RWPE2 (cell line): ENCODE data around the gene UGT8.
A peak's percentile ranks its signal among the peaks of the same experiment; 100 is the strongest.

ENCODE experiments used
- ATAC-seq: fragments of 200-7000 bp; cut with Tn5 transposase; 3 replicates; pipeline ENCODE4 v1.9.1; 2021; ENCODE audit warnings: low read depth
- DNase-seq: peaks from one replicate; pipeline ENCODE4 v3.0.0-alpha.2; 2020; ENCODE audit warnings: low spot score
- H3K27ac ChIP-seq: fragments of 450-650 bp; 2 replicates; pipeline ENCODE4 v1.5.1; 2017; ENCODE audit warnings: mild to moderate bottlenecking; ENCODE audit not compliant: poor library complexity, severe bottlenecking
- H3K27me3 ChIP-seq: fragments of 250-450 bp; sonication (Bioruptor Pico); 2 replicates; pipeline ENCODE4 v1.5.1; 2021; ENCODE audit warnings: mild to moderate bottlenecking, moderate library complexity; ENCODE audit not compliant: insufficient read depth, poor library complexity, severe bottlenecking
- H3K36me3 ChIP-seq: fragments of 250-450 bp; sonication (Bioruptor Pico); 2 replicates; pipeline ENCODE4 v1.5.1; 2020; ENCODE audit warnings: low read depth, mild to moderate bottlenecking, moderate library complexity
- H3K4me1 ChIP-seq: fragments of 250-450 bp; sonication (Bioruptor Pico); 2 replicates; pipeline ENCODE4 v1.5.1; 2021; ENCODE audit warnings: mild to moderate bottlenecking, moderate library complexity; ENCODE audit not compliant: insufficient read depth, poor library complexity, severe bottlenecking
- H3K4me3 ChIP-seq: fragments of 250-450 bp; sonication (Bioruptor Pico); 2 replicates; pipeline ENCODE4 v1.5.1; 2021; ENCODE audit warnings: mild to moderate bottlenecking, moderate library complexity; ENCODE audit not compliant: severe bottlenecking
- H3K9me3 ChIP-seq: fragments of 250-450 bp; sonication (Bioruptor Pico); 2 replicates; pipeline ENCODE4 v1.5.1; 2021; ENCODE audit warnings: mild to moderate bottlenecking, moderate library complexity; ENCODE audit not compliant: severe bottlenecking
- TF ChIP-seq, protein P1 (sequence below): fragments of 450-650 bp; IDR thresholded peaks from one replicate; pipeline ENCODE4 v1.5.1; 2017; ENCODE audit warnings: mild to moderate bottlenecking, moderate library complexity; ENCODE audit not compliant: poor library complexity, severe bottlenecking

UGT8 gene

DNA sequence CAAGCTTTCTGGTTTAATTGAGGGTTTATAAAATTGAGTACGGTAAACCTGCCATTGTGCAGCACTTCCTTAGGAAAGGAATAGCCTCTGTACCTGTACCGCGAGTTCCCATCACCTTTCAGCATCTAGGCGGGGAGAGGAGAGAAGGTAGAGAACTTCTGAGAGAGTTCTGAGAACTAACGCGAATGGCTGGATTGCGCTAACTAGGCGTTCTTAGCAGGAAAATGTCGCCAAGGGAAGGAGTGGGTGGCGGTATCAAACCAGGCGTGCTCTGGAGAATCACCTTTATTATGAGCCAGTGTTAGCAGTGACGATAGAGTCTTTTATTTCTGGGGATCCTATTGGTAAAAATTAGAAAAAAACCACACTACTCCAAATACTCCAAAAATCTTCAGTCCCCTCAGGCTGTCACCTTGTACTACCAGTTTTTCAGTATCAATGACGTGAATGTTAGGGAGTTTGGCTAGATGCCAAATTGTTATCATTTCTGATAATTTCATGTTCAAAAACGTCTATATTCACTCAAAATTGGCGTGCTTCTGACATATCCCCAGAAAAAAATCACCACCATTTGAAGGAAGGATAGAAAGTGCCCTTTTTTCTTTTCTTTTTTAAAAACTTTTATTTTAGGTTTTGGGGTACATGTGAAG lies 1.4 kb downstream of the UGT8 start:
- TF ChIP-seq, protein P1, sequence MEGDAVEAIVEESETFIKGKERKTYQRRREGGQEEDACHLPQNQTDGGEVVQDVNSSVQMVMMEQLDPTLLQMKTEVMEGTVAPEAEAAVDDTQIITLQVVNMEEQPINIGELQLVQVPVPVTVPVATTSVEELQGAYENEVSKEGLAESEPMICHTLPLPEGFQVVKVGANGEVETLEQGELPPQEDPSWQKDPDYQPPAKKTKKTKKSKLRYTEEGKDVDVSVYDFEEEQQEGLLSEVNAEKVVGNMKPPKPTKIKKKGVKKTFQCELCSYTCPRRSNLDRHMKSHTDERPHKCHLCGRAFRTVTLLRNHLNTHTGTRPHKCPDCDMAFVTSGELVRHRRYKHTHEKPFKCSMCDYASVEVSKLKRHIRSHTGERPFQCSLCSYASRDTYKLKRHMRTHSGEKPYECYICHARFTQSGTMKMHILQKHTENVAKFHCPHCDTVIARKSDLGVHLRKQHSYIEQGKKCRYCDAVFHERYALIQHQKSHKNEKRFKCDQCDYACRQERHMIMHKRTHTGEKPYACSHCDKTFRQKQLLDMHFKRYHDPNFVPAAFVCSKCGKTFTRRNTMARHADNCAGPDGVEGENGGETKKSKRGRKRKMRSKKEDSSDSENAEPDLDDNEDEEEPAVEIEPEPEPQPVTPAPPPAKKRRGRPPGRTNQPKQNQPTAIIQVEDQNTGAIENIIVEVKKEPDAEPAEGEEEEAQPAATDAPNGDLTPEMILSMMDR, result no peak
- H3K27ac ChIP-seq, result no peak overlapping the region
- ATAC-seq, result no peak
- peaks cover 43% of the 10 kb centered on the region for H3K27me3 ChIP-seq
- no peak overlapping the region for H3K4me3 ChIP-seq
- DNase-seq, result no peak
- no peaks in the 10 kb centered on the region for H3K36me3 ChIP-seq
- no peaks in the 10 kb centered on the region for H3K9me3 ChIP-seq
- no peaks in the 10 kb centered on the region for H3K4me1 ChIP-seq

DNA sequence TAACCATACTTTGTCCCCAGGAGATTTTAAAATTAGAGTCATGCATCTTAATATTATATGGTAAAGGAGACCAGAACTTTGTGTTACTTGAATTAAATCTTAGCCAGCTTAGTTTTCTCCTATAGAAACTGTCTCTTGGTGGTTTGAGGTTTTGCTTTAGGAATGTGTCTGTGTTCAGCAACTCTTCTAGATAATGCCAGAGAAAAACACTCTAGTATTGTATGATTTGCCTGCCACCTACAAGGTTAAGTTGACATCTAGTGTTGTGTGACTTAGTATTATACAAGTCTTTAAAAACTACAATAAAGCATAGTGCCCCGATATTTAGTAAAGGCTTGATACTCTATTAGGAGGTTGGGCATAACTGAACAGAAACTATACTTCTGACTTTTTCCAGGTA lies 2.1 kb downstream of the UGT8 start:
- Histone ChIP-seq H3K4me3 (no peak overlapping the region), H3K4me1 (no peaks in the 10 kb centered on the region), H3K27me3 (peaks cover 43% of the 10 kb centered on the region), H3K36me3 (no peaks in the 10 kb centered on the region), H3K9me3 (no peaks in the 10 kb centered on the region), H3K27ac (no peak overlapping the region)
- TF ChIP-seq, protein P1, result no peak
- DNase-seq, result no peak
- ATAC-seq, result no peak

DNA sequence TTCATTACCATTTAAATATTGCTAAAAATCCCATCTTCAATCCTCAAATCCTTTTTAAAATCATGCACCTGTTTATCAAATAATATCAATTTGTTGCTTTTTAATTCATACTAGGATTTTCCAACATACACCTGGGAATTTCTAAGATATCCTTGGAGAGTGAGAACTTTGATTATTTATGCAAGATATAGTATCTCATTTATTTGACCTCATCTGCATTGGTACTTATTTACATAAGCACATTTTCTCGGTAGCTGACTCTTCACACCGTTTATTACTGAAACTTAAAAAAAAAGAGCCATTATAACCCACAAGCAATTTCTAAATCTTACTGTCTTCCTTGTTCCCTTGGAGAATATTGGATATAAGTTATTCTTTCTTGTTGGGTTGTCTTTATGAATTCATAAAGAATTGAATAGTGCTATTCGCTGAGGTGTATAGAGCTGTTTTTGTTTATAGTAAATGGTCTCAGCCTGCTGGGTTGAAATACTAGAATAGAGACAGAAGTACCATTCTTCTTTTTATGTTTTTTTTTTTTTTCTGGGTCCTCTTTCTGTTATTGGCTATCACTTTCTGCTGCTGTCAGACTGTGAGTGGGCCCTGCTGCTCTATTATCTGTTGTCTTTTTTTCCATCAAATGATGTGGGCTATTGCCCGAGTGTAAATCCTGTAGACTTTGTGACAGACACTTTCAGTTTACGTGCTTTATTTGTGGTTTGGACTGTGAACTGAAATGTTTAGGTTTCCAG lies 2.9 kb downstream of the UGT8 start:
- DNase-seq (no peak), ATAC-seq (no peak)
- no peak overlapping the region for H3K27ac ChIP-seq
- TF ChIP-seq, protein P1, result no peak
- peaks cover 42% of the 10 kb centered on the region for H3K27me3 ChIP-seq
- peaks cover 5% of the 10 kb centered on the region for H3K4me1 ChIP-seq
- H3K4me3 ChIP-seq, result no peak overlapping the region
- H3K9me3 ChIP-seq, result no peaks in the 10 kb centered on the region
- H3K36me3 ChIP-seq, result no peaks in the 10 kb centered on the region

DNA sequence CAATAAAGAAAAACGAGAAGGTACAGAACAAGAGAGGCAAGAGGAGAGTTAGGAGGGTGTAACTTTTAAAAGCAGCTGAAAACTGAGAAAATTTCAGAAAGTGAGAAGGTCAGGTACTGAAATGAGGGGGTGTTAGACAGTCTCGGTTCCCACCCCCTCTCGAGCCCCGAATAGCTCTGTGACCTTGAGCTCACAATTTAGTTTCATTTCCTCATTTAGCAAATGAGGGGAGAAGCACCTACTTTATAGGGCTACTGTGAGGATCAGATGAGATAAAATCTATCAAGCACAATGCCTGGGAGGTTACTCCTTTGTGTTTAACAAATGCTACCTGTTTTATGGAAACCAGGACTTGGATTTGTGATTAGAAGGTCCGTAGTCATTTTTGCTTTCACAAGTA lies 4.9 kb downstream of the UGT8 start:
- Histone ChIP-seq H3K4me1 (peaks cover 6% of the 10 kb centered on the region), H3K36me3 (no peaks in the 10 kb centered on the region), H3K27me3 (peaks cover 23% of the 10 kb centered on the region), H3K4me3 (no peak overlapping the region), H3K27ac (no peak overlapping the region), H3K9me3 (no peaks in the 10 kb centered on the region)
- DNase-seq (no peak), ATAC-seq (no peak)
- TF ChIP-seq, protein P1, result no peak

DNA sequence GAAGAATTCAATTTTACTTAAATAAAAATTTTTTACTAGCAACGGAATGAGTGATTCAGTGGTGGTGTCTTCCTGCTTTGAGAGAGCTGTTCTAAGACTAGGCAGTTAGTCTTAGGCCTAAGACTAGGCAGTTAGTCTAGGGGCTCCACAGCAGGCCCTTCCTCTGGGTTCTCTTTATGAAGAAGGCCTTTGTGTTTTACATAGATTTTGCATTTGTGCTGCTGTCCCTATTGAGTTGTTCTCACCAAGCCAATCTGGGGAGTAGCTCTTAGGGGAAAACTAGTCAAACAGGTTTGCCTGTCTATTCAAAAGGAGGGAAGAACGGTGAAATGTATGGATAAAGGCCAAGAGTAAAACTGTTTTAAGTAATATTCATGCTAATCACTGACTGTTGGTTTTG lies 7.6 kb downstream of the UGT8 start:
- DNase-seq, result no peak

More for the DNA sequence above, 7.6 kb downstream of the UGT8 start:
- H3K4me3 ChIP-seq, result no peak overlapping the region
- ATAC-seq, result peak; percentile 38; the same call in 1 of the 3 replicates
- no peaks in the 10 kb centered on the region for H3K9me3 ChIP-seq
- TF ChIP-seq, protein P1, result no peak
- no peaks in the 10 kb centered on the region for H3K36me3 ChIP-seq
- peaks cover under 1% of the 10 kb centered on the region for H3K27me3 ChIP-seq
- no peak overlapping the region for H3K27ac ChIP-seq
- H3K4me1 ChIP-seq, result peaks cover 6% of the 10 kb centered on the region
